Mesodermal cell (in vitro differentiated cells): ENCODE data around the gene GIGYF1.
"Not testable (repeated sequence)": the region's sequence is repeated elsewhere in the genome, so short reads cannot be mapped to it uniquely, and the experiment has no call there.

Source experiments
- H3K27ac ChIP-seq: 2 replicates; pipeline ENCODE4 v1.7.0; 2013; ENCODE audit warnings: mild to moderate bottlenecking, low read depth, low read length, moderate library complexity; ENCODE audit not compliant: severe bottlenecking
- H3K36me3 ChIP-seq: 2 replicates; pipeline ENCODE4 v1.7.1; 2013; ENCODE audit warnings: mild to moderate bottlenecking, low read length, moderate library complexity; ENCODE audit not compliant: control insufficient read depth, insufficient read depth
- H3K4me1 ChIP-seq: one replicate; pipeline ENCODE4 v1.7.1; 2013; ENCODE audit warnings: mild to moderate bottlenecking, low read length; ENCODE audit not compliant: insufficient read depth, control insufficient read depth, poor library complexity, severe bottlenecking
- H3K4me3 ChIP-seq: 2 replicates; pipeline ENCODE4 v1.7.0; 2013; ENCODE audit warnings: low read length, control low read depth, mild to moderate bottlenecking; ENCODE audit not compliant: insufficient read depth, poor library complexity, severe bottlenecking; ENCODE audit errors: extremely low read depth
- H3K9me3 ChIP-seq: 2 replicates; pipeline ENCODE4 v1.7.1; 2013; ENCODE audit warnings: mild to moderate bottlenecking, low read length, moderate library complexity; ENCODE audit not compliant: control insufficient read depth
- WGBS, 2 experiments: methylation state at CpG; one replicate each; pipeline ENCODE4 v1.1.5; 2013; ENCODE audit warnings: missing lambda C conversion rate in 2 of 2; ENCODE audit not compliant: insufficient coverage in 2 of 2; 5-methylcytosine and 5-hydroxymethylcytosine counted together

Gene GIGYF1

GRCh38 chr7:100669106-100669505 lies 24.9 kb downstream of the GIGYF1 start:
- H3K36me3 ChIP-seq, H3K27ac ChIP-seq, H3K4me3 ChIP-seq, H3K9me3 ChIP-seq, H3K4me1 ChIP-seq: not testable (repeated sequence)
- WGBS, 2 experiments, result 89 to 91% methylated on average over 9 to 11 of the region's 12 CpGs

GRCh38 chr7:100668069-100668449 lies 26.0 kb downstream of the GIGYF1 start:
- 83 to 100% methylated on average over 1 of the region's 2 CpGs for WGBS, 2 experiments
- Histone ChIP-seq H3K4me1 (no peaks in the 10 kb centered on the region), H3K27ac (no peak overlapping the region), H3K36me3 (no peaks in the 10 kb centered on the region), H3K4me3 (no peak overlapping the region), H3K9me3 (no peaks in the 10 kb centered on the region)

- Histone ChIP-seq H3K4me3 (no peak overlapping the region), H3K4me1 (no peaks in the 10 kb centered on the region), H3K9me3 (no peaks in the 10 kb centered on the region), H3K27ac (no peak overlapping the region), H3K36me3 (no peaks in the 10 kb centered on the region)
- 86 to 89% methylated on average over 9 to 15 of the region's 16 CpGs for WGBS, 2 experiments
These were observed 26.6 kb downstream of the GIGYF1 start for GRCh38 chr7:100667331-100668068.

GRCh38 chr7:100665168-100665726 lies 28.8 kb downstream of the GIGYF1 start:
- H3K4me1 ChIP-seq, result no peaks in the 10 kb centered on the region
- no peaks in the 10 kb centered on the region for H3K36me3 ChIP-seq
- no peaks in the 10 kb centered on the region for H3K9me3 ChIP-seq
- 82 to 93% methylated on average over 2 to 3 of the region's 5 CpGs for WGBS, 2 experiments
- H3K4me3 ChIP-seq, result no peak overlapping the region
- no peak overlapping the region for H3K27ac ChIP-seq

- WGBS, 2 experiments, result 89 to 91% methylated on average over 11 to 12 of the region's 12 CpGs
- not testable (repeated sequence) for H3K4me1 ChIP-seq, H3K9me3 ChIP-seq, H3K27ac ChIP-seq, H3K36me3 ChIP-seq, H3K4me3 ChIP-seq
These were observed 31.8 kb downstream of the GIGYF1 start for GRCh38 chr7:100662194-100662776.

- Histone ChIP-seq H3K9me3 (no peaks in the 10 kb centered on the region), H3K4me1 (no peaks in the 10 kb centered on the region), H3K36me3 (no peaks in the 10 kb centered on the region), H3K4me3 (no peak within 1 kb of the TSS), H3K27ac (no peak within 1 kb of the TSS)
- 7 to 10% methylated on average over 47 to 62 of the region's 63 CpGs for WGBS, 2 experiments
These were observed 38.0 kb downstream of the GIGYF1 start, which contains the start of gene ACTL6B for GRCh38 chr7:100655908-100656674. Gene ACTL6B, minus strand, starts transcription at chr7:100656448. Its CDS starts 94 bp downstream, at chr7:100656354.

- no peak overlapping the region for H3K4me3 ChIP-seq
- 60 to 63% methylated on average over 13 to 18 of the region's 25 CpGs for WGBS, 2 experiments
- H3K9me3 ChIP-seq, result no peaks in the 10 kb centered on the region
- H3K4me1 ChIP-seq, result no peaks in the 10 kb centered on the region
- no peak overlapping the region for H3K27ac ChIP-seq
- no peaks in the 10 kb centered on the region for H3K36me3 ChIP-seq
These were observed 38.9 kb downstream of the GIGYF1 start for GRCh38 chr7:100654908-100655831.

GRCh38 chr7:100649826-100650565 lies 44.1 kb downstream of the GIGYF1 start:
- Histone ChIP-seq H3K4me1 (no peaks in the 10 kb centered on the region), H3K4me3 (no peak overlapping the region), H3K9me3 (no peaks in the 10 kb centered on the region), H3K27ac (no peak overlapping the region), H3K36me3 (no peaks in the 10 kb centered on the region)
- 88 to 89% methylated on average over 4 to 12 of the region's 15 CpGs for whole genome bisulfite sequencing, 2 experiments

- no peak overlapping the region for H3K4me3 ChIP-seq
- H3K36me3 ChIP-seq, result no peaks in the 10 kb centered on the region
- WGBS, 2 experiments, result 79 to 86% methylated on average over 8 of the region's 11 CpGs
- no peaks in the 10 kb centered on the region for H3K9me3 ChIP-seq
- H3K27ac ChIP-seq, result no peak overlapping the region
- H3K4me1 ChIP-seq, result no peaks in the 10 kb centered on the region
These were observed 51.5 kb downstream of the GIGYF1 start for GRCh38 chr7:100642534-100642907.
